Stomach (tissue), 4 donors: Measurements from ENCODE around the gene ARHGAP26.

Experiments used
- POLR2A ChIP-seq, 4 donors: fragments of 450-650 bp; IDR thresholded peaks; one replicate each; pipeline ENCODE4 v1.6.1; 2016; ENCODE audit warnings: antibody characterized with exemption in 4 of 4, control low read depth in 2 of 4, mild to moderate bottlenecking in 1 of 4, moderate library complexity in 1 of 4
- TF ChIP-seq, protein P1 (sequence below), 7 experiments: fragments of 450-650 bp in 4 of 7; fragments of 200-600 bp in 3 of 7; sonication (generic) in 3 of 7; IDR thresholded peaks; one replicate each; pipeline ENCODE4 v1.5.1; 2016 to 2019; ENCODE audit warnings: antibody characterized with exemption in 7 of 7, control low read depth in 2 of 7, mild to moderate bottlenecking in 1 of 7

DNA sequence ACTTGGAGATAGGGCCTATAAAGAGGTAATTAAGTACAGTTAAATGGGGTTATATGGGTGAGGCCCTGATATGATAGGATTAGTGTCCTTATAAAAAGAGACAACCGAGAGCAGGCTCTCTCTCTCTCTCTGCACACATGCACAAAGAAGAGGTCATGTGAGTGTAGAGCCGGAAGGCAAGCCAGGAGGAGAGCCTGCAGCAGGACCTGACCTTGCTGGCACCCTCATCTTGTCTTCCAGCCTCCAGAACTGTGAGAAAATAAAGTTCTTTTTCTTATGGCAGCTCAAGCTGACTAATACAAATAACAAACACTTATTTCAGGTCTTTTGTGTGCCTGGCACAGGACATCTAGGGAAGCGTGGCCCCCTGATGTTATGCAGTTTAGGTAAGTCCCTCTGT is 62.1 kb downstream of the ARHGAP26 start:
- TF ChIP-seq, protein P1, sequence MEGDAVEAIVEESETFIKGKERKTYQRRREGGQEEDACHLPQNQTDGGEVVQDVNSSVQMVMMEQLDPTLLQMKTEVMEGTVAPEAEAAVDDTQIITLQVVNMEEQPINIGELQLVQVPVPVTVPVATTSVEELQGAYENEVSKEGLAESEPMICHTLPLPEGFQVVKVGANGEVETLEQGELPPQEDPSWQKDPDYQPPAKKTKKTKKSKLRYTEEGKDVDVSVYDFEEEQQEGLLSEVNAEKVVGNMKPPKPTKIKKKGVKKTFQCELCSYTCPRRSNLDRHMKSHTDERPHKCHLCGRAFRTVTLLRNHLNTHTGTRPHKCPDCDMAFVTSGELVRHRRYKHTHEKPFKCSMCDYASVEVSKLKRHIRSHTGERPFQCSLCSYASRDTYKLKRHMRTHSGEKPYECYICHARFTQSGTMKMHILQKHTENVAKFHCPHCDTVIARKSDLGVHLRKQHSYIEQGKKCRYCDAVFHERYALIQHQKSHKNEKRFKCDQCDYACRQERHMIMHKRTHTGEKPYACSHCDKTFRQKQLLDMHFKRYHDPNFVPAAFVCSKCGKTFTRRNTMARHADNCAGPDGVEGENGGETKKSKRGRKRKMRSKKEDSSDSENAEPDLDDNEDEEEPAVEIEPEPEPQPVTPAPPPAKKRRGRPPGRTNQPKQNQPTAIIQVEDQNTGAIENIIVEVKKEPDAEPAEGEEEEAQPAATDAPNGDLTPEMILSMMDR (IDR thresholded peaks at IDR 0.05), result no peak
- no peak for TF ChIP-seq POLR2A (IDR thresholded peaks at IDR 0.05)
